NCI-H2227 (cell line): ENCODE data around the gene TIMP1.

ENCODE experiments used
- DNase-seq: peaks from one replicate; lab custom pipeline; 2025; ENCODE audit not compliant: unreplicated experiment; lab: John Stamatoyannopoulos, UW

Gene TIMP1

DNA sequence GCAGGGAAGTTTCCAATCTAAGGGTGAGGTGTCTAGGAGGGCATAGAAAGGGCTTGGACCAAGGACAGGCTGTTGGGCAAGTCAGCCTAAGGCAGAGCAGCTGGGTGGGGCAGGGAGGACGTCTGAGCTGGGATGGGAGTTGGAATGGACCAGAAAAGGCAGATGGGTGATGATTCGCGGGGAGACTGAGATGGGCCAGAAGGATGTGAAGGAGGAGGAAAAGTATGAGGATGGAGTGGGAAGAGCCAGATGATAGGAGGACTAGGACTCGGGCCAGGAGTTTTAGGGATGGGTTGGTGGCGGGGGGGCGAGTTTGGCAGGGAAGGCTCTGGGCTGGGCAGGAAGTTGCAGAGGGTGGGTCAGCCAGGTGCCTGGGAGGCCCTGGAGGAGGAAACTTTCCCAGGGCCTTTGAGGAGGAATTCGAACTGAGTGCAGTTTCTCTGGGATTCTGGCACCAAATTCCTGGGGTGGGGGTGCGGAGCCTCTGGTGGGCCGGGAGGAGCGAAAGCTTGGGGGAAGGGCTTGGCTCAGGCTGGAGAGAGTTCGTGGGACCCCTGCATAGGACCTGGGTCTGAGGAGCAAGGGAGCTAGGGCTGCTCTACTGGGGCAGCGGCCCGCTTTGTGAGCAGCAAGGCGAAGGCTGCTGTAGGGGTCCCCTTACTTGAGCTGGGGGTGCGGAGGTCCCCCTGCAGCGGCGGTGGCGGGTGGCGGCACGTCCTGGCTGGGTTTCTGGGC is 8.7 kb upstream of the TIMP1 start:
- DNase-seq, result no peak

DNA sequence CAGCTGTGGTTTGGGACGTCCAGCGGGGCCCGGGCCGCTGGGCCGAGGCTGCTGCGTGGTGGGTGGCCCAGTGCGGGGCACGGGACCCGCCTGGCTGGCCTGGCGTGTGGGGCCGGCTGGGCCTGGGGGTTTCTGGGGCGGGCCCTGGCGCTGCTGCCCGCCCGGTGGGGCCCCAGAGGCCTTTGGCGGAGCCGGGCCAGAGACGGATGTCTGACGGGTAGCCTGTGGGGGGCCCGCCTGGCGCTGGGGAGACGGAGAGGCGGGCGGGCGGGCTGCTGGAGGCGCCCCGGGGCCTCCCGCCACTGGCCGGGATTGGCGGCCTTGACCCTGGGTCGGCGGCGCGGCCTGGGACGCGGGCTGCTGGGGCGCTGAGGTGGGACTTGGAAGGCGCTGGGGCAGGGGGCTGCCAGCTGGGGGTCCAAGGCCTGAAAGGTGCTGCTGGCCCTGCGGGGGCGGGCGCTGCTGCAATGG is 8.1 kb upstream of the TIMP1 start:
- no peak for DNase-seq

DNA sequence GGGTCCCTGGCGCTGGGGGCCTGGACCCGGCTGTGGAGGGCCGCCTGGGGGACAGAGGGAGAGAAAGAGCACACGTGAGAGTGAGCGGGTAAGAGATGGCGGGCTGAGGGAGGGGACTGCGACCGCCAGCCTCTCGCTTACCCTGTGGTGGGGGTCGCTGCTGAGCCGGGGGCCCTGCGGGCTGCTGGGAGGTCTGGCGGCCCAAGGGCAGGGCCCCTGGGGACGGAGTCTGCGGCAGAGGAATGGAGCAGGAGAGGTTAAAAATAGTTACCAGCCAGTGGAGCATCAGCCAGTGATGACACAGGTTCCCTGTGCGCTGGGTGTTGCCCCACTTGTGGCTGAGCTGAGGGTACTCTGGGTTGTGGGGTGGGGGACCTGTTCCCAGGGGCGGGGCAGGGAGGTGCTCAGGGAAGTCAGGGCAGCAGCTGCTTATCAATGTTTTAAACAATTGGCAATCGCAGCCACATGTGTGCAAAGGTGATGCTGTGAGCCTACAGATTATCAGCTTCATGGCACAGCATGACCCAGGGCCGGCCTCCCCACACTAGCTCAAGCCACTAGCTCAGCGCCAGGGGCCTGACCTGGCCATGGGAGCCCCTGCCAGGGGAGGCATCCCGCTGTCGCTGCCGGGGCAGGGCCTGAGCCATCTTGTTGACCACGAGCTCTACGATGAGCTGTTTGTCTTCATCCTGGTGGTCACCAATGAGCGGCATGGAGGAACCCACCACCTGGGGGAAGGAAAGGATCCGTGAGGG is 7.5 kb upstream of the TIMP1 start:
- DNase-seq, result no peak

DNA sequence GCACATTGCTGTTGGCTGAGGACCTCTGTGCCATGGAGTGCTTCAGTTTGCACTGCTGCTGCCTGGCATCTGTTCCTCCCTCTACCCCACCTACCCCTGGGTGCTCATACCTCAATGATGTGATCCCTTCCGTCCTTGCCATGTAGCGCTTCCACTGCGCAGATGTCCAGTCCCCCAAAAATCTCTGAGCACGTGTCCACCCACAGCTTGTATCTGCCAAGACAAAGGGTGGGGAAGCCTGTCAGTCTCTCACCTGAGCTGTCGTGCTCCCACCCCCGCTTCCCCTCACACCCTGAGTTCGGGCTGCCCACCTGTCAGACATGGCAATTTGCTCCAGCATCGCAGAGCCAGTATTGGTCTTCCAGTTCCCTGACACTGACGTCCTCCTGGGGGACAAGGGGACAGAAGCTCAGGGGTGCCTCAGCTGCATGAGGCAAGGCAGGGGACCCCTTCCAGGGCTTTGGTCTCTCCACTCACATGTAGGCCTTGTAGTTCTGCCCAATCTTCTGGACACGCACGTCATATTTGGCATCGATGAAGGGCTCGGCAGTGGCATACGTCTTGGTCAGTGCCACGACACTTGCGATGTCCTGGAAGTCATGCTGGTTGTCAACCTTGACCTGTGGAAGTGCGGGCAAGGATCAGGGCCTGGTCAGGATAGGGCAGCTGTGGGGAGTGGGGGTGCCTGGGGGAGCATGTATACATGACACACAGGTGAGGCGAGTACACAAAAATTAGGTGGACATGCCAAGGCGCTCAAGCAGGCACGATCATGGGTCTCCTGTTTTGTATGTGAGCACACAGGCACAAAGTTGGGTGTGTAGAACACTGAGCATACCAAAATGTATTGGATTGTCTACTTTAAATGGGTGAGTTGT is 6.0 kb upstream of the TIMP1 start:
- DNase-seq, result no peak

DNA sequence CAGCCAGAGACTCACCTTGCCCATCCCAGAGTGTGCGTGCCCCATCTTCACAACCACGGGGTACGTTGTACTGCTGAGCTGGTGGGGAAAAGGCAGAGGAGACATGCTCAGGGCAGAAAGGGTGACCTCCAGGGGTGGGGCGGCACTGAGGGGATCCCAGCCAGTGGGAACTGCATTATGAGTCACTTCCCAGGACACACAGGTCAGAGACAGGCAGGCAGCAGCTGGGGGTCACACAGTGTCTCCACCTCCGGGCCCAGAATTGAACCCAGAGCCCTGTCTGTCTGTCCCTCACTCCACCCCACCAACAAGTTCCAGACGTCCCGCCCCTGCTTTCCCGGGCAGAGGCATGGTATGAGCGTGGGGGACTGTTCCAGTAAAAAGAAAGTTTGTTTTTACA is 4.8 kb upstream of the TIMP1 start:
- no peak for DNase-seq

DNA sequence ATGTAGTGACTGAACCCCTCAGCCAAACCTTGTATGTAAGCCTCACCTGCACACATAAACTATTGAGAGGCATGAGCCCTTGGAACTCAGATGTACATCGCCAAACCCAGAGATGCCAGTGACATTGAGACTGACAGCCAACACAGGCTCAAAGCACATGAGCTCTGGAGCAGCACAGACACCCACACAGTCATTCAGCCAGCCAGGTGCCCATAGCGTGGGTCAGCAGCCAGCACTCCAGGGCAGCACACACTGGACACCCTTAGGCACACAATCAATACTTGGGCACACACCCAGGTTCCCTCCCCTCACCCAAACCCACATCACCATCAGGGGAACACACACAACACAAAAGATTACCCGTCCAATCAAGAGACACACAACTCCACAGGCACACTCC is 4.3 kb upstream of the TIMP1 start:
- DNase-seq, result no peak

DNA sequence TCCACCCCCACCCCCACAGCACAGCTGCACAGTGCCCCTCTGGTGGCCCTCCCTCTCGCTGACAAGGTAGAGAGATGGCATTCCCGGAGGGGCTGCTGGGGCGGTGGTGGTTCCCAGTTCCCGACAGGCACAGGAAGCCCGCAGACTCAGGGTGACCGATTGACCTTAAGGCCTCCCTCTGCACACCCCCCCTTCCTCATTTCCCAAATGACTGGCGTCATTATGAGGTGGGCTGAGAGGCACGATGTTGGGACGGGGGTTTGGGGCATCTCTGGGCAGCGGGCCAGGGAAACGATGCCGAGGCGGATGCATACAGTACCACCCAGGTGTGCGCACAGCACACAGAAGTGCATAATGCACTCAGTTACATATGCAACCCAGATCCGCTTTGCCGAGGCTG is 3.5 kb upstream of the TIMP1 start:
- DNase-seq, result no peak

DNA sequence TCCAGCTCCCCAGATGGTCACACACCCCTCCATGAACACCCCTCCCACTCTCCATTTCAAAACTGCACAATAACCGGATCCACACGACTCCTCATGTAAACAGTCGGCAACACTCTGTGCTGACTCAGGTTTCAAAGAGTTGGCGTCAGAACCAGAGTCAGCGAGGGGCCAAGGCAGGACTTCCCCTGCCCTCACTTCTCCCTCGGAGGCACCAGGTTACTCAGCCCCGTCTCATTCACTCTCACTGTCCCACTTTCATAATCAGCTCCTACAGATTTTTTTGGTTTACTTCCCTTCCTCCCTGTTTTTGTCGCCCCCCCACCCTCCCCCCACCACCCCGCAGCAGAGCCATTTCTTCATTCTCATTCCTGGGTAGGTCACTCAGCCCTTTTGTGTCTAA is 2.7 kb upstream of the TIMP1 start:
- DNase-seq, result no peak

DNA sequence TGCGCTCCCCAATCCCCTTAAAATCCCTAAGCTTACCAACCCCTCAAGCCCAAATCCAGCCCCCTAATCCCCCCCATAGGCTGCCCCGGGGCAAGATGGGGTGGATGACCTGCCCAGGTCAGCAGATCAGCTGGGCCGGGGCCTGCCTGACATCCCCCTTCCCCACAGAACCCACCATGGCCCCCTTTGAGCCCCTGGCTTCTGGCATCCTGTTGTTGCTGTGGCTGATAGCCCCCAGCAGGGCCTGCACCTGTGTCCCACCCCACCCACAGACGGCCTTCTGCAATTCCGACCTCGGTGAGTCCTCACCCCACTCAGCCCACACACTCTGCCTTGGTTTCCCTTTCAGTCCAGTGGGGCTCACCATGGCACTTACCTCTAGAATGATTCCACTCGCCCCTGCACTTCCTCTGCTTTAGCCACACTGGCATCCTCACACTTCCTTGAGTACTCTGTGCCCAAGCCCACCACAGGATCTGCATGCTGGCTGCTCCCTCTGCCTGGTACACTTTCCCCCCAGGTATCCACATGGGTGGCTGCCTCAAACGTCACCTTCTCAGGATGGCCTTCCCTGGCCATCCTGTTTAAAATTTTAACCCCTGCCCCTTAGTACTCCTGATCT is 1.1 kb downstream of the TIMP1 start:
- DNase-seq, result no peak

DNA sequence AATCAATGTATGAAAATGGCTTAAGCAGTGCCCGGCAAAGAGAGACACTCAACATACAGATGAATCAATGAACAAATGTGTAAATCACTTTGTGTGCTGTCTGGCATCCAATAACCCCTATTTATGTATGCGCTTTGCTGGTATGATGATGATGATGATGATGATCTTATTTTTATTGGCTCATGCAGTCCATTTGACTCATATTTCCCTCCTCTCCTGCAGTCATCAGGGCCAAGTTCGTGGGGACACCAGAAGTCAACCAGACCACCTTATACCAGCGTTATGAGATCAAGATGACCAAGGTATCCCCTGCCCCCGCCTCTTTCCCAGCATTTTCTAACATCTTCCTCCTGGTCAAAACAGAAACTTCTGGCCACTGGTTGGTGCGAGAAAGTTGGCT is 2.5 kb downstream of the TIMP1 start:
- DNase-seq, result no peak

DNA sequence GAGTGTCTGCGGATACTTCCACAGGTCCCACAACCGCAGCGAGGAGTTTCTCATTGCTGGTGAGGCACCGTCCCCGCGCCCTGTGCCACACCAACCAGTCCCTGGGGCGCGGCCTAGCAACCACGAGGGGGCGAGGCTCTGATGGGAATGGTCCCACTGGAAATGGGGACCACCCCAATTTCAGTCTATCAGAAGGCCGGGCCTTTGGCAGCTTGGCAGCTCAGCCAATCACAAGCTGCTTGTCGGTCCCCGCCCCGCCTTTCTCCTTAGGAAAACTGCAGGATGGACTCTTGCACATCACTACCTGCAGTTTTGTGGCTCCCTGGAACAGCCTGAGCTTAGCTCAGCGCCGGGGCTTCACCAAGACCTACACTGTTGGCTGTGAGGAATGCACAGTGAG is 3.0 kb downstream of the TIMP1 start:
- no peak for DNase-seq

DNA sequence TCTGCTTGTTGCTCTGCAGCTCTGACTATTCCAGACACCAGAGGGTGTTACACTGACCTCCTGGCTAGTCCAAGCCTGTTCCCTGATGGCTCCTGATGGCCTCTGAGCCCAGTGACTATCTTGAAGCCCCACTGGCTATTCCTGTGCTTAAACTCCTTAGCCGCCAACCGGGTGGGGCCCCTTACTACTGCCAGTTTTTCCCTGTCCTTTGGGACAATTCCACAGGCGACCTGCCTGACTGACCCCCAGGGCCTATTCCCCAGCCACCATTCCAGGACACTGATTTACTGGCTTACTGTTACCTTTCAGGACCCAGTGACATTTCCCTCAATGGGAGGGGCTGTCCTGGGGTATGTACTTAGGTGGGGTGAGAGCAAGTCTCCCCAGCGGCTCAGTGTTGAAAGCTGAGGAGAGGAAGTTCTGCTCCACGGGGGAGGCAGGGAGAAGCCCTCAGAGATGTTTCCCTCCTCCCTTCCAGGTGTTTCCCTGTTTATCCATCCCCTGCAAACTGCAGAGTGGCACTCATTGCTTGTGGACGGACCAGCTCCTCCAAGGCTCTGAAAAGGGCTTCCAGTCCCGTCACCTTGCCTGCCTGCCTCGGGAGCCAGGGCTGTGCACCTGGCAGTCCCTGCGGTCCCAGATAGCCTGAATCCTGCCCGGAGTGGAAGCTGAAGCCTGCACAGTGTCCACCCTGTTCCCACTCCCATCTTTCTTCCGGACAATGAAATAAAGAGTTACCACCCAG is 4.0 kb downstream of the TIMP1 start:
- no peak for DNase-seq

DNA sequence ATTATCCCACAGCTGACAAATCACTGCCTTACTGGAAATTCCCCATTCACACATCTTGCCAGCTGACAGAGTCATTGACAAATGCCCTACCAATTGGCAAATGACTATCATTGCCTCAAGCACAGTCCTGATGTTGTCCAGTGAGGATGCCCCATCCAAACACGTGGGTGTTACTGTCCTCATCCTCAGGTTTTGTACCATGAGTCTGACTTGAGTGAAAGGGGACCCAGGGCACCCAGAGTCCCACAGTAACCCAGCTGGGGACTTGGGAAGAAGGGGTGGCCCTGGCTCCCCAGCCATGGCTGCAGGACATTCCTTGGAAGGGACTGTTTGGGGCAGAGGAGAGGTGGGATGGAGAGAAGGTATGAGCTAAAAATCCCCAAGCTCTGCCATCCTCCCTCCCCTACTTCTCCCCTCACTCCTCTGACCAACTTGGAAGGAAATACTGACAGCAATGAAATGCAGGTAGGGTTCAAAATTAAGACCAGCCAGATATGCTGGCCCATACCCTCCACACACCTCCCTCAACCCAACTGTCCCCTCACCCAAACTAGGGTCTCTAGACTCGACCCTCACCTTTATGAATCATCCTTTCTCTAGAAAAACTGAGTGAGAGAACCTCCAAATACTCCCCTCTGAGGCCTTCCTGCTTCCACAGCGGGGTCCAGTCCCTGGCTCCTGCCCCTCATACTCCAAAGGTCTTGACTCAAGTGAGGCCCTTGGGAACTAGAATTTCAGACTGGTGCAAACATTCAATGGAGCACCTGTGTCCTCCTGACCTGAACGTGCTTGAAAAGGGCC is 5.1 kb downstream of the TIMP1 start:
- DNase-seq, result no peak

DNA sequence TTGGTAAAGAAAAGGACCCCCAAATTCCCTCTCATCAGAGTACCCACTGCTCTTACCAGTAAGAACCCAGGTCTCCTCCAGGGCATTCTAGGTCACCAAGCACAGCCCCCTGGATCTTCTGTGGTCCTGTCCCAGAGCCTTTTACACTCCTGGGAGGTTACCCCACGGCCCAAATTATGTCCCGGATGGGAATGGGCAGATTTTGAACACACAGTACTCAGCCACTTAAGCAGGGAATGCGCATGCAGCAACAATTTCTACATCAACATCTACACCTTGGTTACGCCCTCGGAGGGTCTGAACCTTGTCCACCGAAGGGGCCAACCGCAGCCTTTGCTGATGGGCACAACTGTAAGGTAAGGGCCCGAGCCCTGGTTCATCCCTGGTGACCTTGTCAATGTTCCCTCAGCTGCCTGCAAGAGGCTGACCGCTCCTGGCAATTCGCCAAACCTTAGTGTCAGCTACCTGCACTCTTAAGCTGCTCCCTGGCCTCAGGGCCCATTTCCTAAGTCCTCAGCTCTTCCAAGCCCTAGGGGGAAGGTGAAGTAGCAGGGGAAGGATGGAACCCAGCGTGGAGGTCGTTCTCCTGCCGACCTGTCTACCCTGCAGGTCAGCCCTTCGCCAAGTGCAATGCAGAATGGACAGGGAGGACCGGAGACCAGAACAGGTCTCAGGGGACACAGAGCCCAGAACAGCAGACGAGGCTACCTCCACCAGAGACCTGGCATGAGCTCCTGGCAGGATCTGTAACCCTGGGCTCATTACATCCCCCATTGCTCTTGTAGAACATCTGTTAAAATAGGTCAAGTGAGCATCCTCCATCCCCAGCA is 5.9 kb downstream of the TIMP1 start:
- DNase-seq, result no peak

DNA sequence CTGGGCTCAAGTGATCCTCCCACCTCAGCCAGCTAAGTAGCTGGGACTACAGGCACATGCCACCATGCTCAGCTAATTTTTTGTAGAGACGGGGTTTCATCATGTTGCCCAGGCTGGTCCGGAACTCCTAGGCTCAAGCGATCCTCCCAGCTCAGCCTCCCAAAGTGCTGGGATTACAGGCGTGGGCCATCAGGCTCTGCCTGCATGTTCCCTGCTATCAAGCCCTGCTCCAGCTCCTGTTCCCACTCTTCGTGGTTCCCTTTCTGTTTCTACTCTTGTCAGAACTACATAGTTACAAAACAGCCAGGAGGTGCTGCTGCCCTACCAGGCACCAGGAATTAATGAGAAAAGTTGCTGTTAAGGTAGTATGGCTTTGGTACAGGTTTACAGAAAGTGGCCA is 8.7 kb downstream of the TIMP1 start:
- DNase-seq, result no peak

DNA sequence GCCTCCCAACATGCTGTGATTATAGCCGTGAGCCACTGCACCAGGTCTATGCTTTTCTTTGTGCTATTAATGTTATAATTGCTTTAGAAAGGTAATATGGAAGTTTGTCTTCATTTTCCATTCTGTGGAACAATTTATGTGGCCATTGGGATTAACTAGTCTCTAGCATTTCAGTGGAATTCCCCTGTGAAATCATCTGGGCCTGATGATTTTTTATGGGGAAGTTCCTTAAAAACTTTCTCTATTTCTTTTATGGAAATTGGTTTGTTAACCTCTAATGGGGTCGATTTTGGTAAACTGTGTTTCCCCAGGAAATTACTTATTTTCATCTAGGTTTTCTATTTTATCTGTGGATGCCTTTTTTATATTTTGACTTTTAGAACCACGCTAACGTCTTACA is 11.3 kb downstream of the TIMP1 start:
- no peak for DNase-seq

DNA sequence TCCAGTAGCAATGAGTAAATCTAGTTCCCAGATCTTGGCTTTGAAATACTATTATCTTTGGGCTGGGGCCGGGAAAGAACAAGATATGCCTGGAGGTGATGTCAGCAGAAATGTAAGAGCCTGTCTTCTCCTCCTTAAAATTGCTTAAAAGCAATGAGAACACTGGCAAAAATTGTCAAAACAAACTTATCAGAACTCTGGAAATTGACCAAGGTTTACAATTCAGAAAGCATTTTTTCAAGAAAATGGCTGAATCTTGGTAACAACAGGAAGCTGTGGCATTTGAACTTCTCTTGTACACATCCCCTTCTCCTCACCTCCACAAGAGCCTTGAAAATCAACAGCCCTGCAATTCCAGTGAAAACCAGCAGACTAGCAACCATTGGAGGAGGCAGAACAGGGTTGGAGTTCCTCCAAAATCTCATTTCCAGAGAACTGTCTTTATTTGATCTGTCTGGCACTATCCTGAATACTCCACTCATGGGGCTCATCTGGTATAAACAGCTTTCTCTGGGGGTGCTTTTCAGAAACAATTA is 13.5 kb downstream of the TIMP1 start:
- DNase-seq, result no peak

DNA sequence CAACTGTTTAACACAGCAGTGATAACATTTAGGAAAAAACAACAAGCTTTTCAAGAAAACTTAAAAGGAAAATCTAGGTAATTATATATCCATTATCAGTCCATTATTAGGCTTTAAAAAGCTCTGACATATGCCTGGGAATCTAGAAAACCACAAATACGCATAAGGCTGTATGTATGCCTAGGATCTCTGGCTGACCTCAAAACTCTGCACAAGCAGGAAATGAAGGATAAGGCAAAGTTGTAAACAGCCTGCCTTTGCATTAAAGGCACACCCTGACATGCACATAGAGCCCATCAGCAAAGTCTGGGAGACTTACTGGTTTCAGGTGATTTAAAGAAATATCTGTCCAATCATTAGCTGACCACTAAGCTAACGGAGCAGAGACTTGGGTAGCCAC is 14.0 kb downstream of the TIMP1 start:
- DNase-seq, result no peak

DNA sequence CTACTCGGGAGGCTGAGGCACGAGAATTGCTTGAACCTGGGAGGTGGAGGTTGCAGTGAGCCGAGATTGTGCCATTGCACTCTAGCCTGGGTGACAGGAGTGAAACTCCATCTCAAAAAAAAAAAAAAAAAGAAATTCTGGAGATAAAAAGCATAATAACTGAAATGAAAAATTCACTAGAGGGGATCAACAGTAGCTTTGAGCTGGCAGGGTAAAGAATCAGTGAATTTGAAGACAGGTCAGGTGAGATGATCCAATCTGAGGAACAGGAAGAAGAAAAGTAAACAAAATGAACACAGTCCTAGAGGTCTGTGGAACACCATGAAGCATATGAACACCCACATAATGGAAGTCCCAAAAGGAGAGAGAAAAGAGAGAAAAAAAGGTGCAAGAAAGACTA is 15.0 kb downstream of the TIMP1 start:
- DNase-seq, result no peak
